Panc1 (cell line): Measurements from ENCODE around the gene RBM48. TPM values are rescaled to one million over a fixed set of nuclear protein-coding genes. Genes with fewer than 3 reads are reported as not detected.
"Not testable (repeated sequence)": the region's sequence is repeated elsewhere in the genome, so short reads cannot be mapped to it uniquely, and the experiment has no call there.

Source experiments
- ATAC-seq: fragments of 200-7000 bp; cut with Tn5 transposase; 2 replicates; pipeline ENCODE4 v1.9.1; 2020; ENCODE audit warnings: mild to moderate bottlenecking, moderate library complexity
- BruUV-seq: library from RNA; stranded (reverse); fragments of 400-500 nt; replicated peaks from 2 replicates; lab custom pipeline; 2021; lab: Mats Ljungman, UMichigan
- CTCF ChIA-PET: fragments of 300-600 bp; sonication (Branson Sonifier 250); formaldehyde crosslinking; loops from one replicate; lab custom pipeline; 2022; ENCODE audit warnings: antibody characterized with exemption; lab: Charles Lee
- POLR2A ChIA-PET: fragments of 300-600 bp; sonication (Branson Sonifier 250); formaldehyde crosslinking; loops from one replicate; lab custom pipeline; 2022; ENCODE audit warnings: antibody characterized with exemption; lab: Charles Lee
- DNase-seq: peaks from one replicate; pipeline ENCODE4 v3.0.0-alpha.2; 2010; ENCODE audit warnings: low read depth, low spot score
- H3K27ac ChIP-seq: 2 replicates; pipeline ENCODE4 v1.5.1; 2011; ENCODE audit warnings: mild to moderate bottlenecking, low read length, inconsistent platforms
- H3K27me3 ChIP-seq: fragments of 200-500 bp; sonication (Bioruptor generic); 2 replicates; pipeline ENCODE4 v1.6.0; 2014; ENCODE audit warnings: low read length, inconsistent platforms; ENCODE audit not compliant: control insufficient read depth, insufficient read depth
- H3K36me3 ChIP-seq: fragments of 200-500 bp; sonication (Bioruptor generic); 2 replicates; pipeline ENCODE4 v1.5.1; 2014; ENCODE audit warnings: inconsistent platforms, mild to moderate bottlenecking, low read length, moderate library complexity; ENCODE audit not compliant: control insufficient read depth, insufficient read depth
- H3K4me1 ChIP-seq: 2 replicates; pipeline ENCODE4 v1.5.1; 2011; ENCODE audit warnings: inconsistent platforms, mild to moderate bottlenecking, low read length, moderate library complexity; ENCODE audit not compliant: control insufficient read depth, insufficient read depth
- H3K4me3 ChIP-seq, 2 experiments: 2 replicates each; pipeline ENCODE4 v1.5.1; 2011 to 2012; ENCODE audit warnings: low read depth in 2 of 2, low read length in 2 of 2, mild to moderate bottlenecking in 2 of 2, inconsistent platforms in 1 of 2, moderate library complexity in 1 of 2
- H3K9me3 ChIP-seq: fragments of 200-500 bp; sonication (Bioruptor generic); 2 replicates; pipeline ENCODE4 v1.5.1; 2014; ENCODE audit warnings: low read depth, mild to moderate bottlenecking, inconsistent platforms, low read length, moderate library complexity; ENCODE audit not compliant: control insufficient read depth, insufficient read depth
- POLR2AphosphoS5 ChIP-seq: IDR thresholded peaks from 2 replicates; pipeline ENCODE4 v1.6.1; 2012; ENCODE audit warnings: mild to moderate bottlenecking, low read depth, low read length, moderate library complexity
- REST ChIP-seq, 2 experiments: IDR thresholded peaks; 2 replicates each; pipeline ENCODE4 v1.6.1; 2011 to 2012; ENCODE audit warnings: low read depth in 2 of 2, control low read depth in 1 of 2, low read length in 1 of 2, mild to moderate bottlenecking in 1 of 2, moderate library complexity in 1 of 2; ENCODE audit not compliant: insufficient read depth in 1 of 2
- SIN3A ChIP-seq: IDR thresholded peaks from 2 replicates; pipeline ENCODE4 v1.6.1; 2012; ENCODE audit warnings: low read depth, mild to moderate bottlenecking, low read length, moderate library complexity, borderline replicate concordance; ENCODE audit not compliant: insufficient read depth
- TCF7L2 ChIP-seq: IDR thresholded peaks from 2 replicates; pipeline ENCODE4 v1.6.1; 2011; ENCODE audit warnings: mild to moderate bottlenecking, low read depth, low read length, inconsistent platforms
- in situ Hi-C: cut with HindIII; loops from 2 replicates; pipeline ENCODE4 v1.10.0; 2016; ENCODE audit warnings: low sequenced_read_pairs, low pct_unique_long_range_greater_than_20kb
- intact Hi-C: fragments of 100-400 bp; cut with micrococcal nuclease; formaldehyde crosslinking; loops from one replicate; pipeline ENCODE4 v1.10.0; 2022; ENCODE audit not compliant: unreplicated experiment
- total RNA-seq: library from RNA; stranded (reverse); gene quantifications from one replicate; pipeline ENCODE4 v1.2.1, GENCODE V29; 2021; ENCODE audit not compliant: unreplicated experiment
- TF ChIP-seq, protein P1 (sequence below): fragments of 450-650 bp; IDR thresholded peaks from 2 replicates; pipeline ENCODE4 v1.5.1; 2017; ENCODE audit warnings: mild to moderate bottlenecking

Gene RBM48
- total RNA-seq, 1 experiment from 2014 or later, result 10.1 TPM

GRCh38 chr7:92534572-92534971 lies 6.0 kb downstream of the RBM48 start:
- no peaks in the 10 kb centered on the region for H3K27me3 ChIP-seq
- no peak for TF ChIP-seq TCF7L2
- TF ChIP-seq, protein P1, sequence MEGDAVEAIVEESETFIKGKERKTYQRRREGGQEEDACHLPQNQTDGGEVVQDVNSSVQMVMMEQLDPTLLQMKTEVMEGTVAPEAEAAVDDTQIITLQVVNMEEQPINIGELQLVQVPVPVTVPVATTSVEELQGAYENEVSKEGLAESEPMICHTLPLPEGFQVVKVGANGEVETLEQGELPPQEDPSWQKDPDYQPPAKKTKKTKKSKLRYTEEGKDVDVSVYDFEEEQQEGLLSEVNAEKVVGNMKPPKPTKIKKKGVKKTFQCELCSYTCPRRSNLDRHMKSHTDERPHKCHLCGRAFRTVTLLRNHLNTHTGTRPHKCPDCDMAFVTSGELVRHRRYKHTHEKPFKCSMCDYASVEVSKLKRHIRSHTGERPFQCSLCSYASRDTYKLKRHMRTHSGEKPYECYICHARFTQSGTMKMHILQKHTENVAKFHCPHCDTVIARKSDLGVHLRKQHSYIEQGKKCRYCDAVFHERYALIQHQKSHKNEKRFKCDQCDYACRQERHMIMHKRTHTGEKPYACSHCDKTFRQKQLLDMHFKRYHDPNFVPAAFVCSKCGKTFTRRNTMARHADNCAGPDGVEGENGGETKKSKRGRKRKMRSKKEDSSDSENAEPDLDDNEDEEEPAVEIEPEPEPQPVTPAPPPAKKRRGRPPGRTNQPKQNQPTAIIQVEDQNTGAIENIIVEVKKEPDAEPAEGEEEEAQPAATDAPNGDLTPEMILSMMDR, result no peak
- TF ChIP-seq SIN3A, result no peak
- no peak for TF ChIP-seq REST (IDR thresholded peaks at IDR 0.05; ENCODE audit: insufficient read depth in 1 of 2, low read depth in 2 of 2, low read length in 1 of 2)
- no peak for TF ChIP-seq POLR2AphosphoS5
- H3K4me3 ChIP-seq, result no peak overlapping the region
- no TSS peak for BruUV-seq
- no peaks in the 10 kb centered on the region for H3K9me3 ChIP-seq
- in situ Hi-C loops (no loop called here), intact Hi-C loops (no loop called here)
- peaks cover 27% of the 10 kb centered on the region; the same call in 1 of the 2 replicates for H3K36me3 ChIP-seq
- ChIA-PET POLR2A (no interaction called here), CTCF (no interaction called here)
- no peak for ATAC-seq
- H3K4me1 ChIP-seq, result peaks cover 1% of the 10 kb centered on the region; the same call in 1 of the 2 replicates
- DNase-seq, result no peak
- no peak overlapping the region for H3K27ac ChIP-seq

DNA sequence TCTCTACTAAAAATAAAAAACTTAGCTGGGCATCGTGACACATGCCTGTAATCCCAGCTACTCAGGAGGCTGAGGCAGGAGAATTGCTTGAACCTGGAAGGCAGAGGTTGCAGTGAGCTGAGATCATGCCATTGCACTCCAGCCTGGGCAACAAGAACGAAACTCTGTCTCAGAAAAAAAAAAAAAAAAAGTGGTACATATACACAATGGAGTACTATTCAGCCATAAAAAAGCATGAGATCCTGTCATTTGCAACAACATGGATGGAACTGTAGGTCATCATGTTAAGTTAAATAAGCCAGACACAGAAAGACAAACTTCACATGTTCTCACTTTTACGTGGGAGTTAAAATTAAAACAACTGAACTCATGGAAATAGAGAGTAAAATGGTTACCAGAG lies 14.9 kb downstream of the RBM48 start:
- H3K4me1 ChIP-seq, H3K27me3 ChIP-seq, H3K9me3 ChIP-seq, DNase-seq, POLR2A ChIA-PET, H3K4me3 ChIP-seq, H3K36me3 ChIP-seq, H3K27ac ChIP-seq, in situ Hi-C loops, intact Hi-C loops, CTCF ChIA-PET, BruUV-seq, ATAC-seq: not testable (repeated sequence)

- POLR2A ChIA-PET, intact Hi-C loops, H3K36me3 ChIP-seq, in situ Hi-C loops, CTCF ChIA-PET, H3K9me3 ChIP-seq, H3K4me3 ChIP-seq, BruUV-seq, H3K4me1 ChIP-seq, DNase-seq, ATAC-seq, H3K27me3 ChIP-seq, H3K27ac ChIP-seq: not testable (repeated sequence)
These were observed 16.5 kb downstream of the RBM48 start for GRCh38 chr7:92545116-92545515.
